PC-9 (cell line): ENCODE data around the gene FAM32A. TPM values are rescaled to one million over a fixed set of nuclear protein-coding genes. Genes with fewer than 3 reads are reported as not detected.
A peak's percentile ranks its signal among the peaks of the same experiment; 100 is the strongest.

Experiments used
- BruUV-seq: library from RNA; stranded (reverse); fragments of 400-500 nt; replicated peaks from 2 replicates; lab custom pipeline; 2021; lab: Mats Ljungman, UMichigan
- CTCF ChIA-PET: fragments of 300-600 bp; sonication (Branson Sonifier 250); formaldehyde crosslinking; loops from one replicate; lab custom pipeline; 2022; ENCODE audit warnings: antibody characterized with exemption; lab: Charles Lee
- POLR2A ChIA-PET: fragments of 300-600 bp; sonication (Branson Sonifier 250); formaldehyde crosslinking; loops from one replicate; lab custom pipeline; 2022; ENCODE audit warnings: antibody characterized with exemption; ENCODE audit not compliant: unreplicated experiment; lab: Charles Lee
- DNase-seq, 2 experiments: peaks; one replicate each; pipeline versions ENCODE4 v3.0.0 to v3.0.0-alpha.2; 2015 to 2022; ENCODE audit warnings: mixed read lengths in 1 of 2
- H2AFZ ChIP-seq: fragments of 200-600 bp; sonication (generic); 2 replicates; pipeline ENCODE4 v1.8.1; 2017; ENCODE audit warnings: antibody characterized with exemption
- H3F3A ChIP-seq: fragments of 200-600 bp; sonication (generic); 2 replicates; pipeline ENCODE4 v1.8.1; 2017; ENCODE audit warnings: antibody characterized with exemption, mild to moderate bottlenecking, low read depth; ENCODE audit not compliant: insufficient read depth
- H3K27ac ChIP-seq: fragments of 200-600 bp; sonication (generic); 2 replicates; pipeline ENCODE4 v1.6.1; 2016; ENCODE audit warnings: mixed run types
- H3K27me3 ChIP-seq: fragments of 200-600 bp; sonication (generic); 2 replicates; pipeline ENCODE4 v1.6.1; 2016; ENCODE audit warnings: low read depth, mixed run types; ENCODE audit not compliant: insufficient read depth
- H3K36me3 ChIP-seq: fragments of 200-600 bp; sonication (generic); 2 replicates; pipeline ENCODE4 v1.6.1; 2016; ENCODE audit warnings: low read depth, mixed run types
- H3K4me1 ChIP-seq: fragments of 200-600 bp; sonication (generic); replicated peaks from 2 replicates; pipeline ENCODE4 v1.6.1; 2016; ENCODE audit warnings: mixed run types; ENCODE audit not compliant: insufficient read depth
- H3K4me2 ChIP-seq: fragments of 200-600 bp; sonication (generic); 2 replicates; pipeline ENCODE4 v1.6.1; 2017; ENCODE audit warnings: mixed run types
- H3K4me3 ChIP-seq: fragments of 200-600 bp; sonication (generic); 2 replicates; pipeline ENCODE4 v1.6.1; 2016; ENCODE audit warnings: mixed run types
- H3K79me2 ChIP-seq: fragments of 200-600 bp; sonication (generic); 2 replicates; pipeline ENCODE4 v1.6.1; 2017; ENCODE audit warnings: low read depth, mixed run types
- H3K9me2 ChIP-seq: fragments of 200-600 bp; sonication (generic); 2 replicates; pipeline ENCODE4 v1.8.1; 2017; ENCODE audit warnings: mild to moderate bottlenecking; ENCODE audit not compliant: insufficient read depth
- H3K9me3 ChIP-seq: fragments of 200-600 bp; sonication (generic); 2 replicates; pipeline ENCODE4 v1.8.1; 2016; ENCODE audit warnings: low read depth; ENCODE audit not compliant: insufficient read depth
- H4K20me1 ChIP-seq: fragments of 200-600 bp; sonication (generic); 2 replicates; pipeline ENCODE4 v1.8.1; 2017; ENCODE audit not compliant: insufficient read depth
- EZH2 ChIP-seq: fragments of 200-600 bp; sonication (generic); IDR thresholded peaks from 2 replicates; pipeline ENCODE4 v1.8.0; 2017; ENCODE audit warnings: antibody characterized with exemption, low read depth
- intact Hi-C: fragments of 100-400 bp; cut with micrococcal nuclease; formaldehyde crosslinking; loops from one replicate; pipeline ENCODE4 v1.10.0; 2022; ENCODE audit not compliant: unreplicated experiment
- total RNA-seq: library from RNA; stranded (reverse); gene quantifications from 2 replicates; pipeline ENCODE4 v1.2.3, GENCODE V29; 2021
- TF ChIP-seq, protein P1 (sequence below): fragments of 200-600 bp; sonication (generic); conservative IDR thresholded peaks from 2 replicates; pipeline ENCODE4 v1.6.1; 2017; ENCODE audit warnings: mixed run types, antibody characterized with exemption, mild to moderate bottlenecking, moderate library complexity

The FAM32A gene
- total RNA-seq, 1 experiment from 2014 or later: 66.5 TPM

GRCh38 chr19:16198370-16198651 lies 13.1 kb downstream of the FAM32A start:
- Histone ChIP-seq H2AFZ (peak overlapping the region; percentile 89), H3K4me1 (peaks cover 25% of the 10 kb centered on the region), H3K36me3 (no peaks in the 10 kb centered on the region; the same call in 1 of the 2 replicates), H3K4me2 (peak overlapping the region; percentile 89), H3K79me2 (peaks cover 22% of the 10 kb centered on the region), H3K4me3 (peak overlapping the region; percentile 77), H3K9me2 (no peaks in the 10 kb centered on the region), H3K27ac (no peak overlapping the region), H3F3A (peaks cover 20% of the 10 kb centered on the region; the same call in 1 of the 2 replicates), H3K27me3 (no peaks in the 10 kb centered on the region), H4K20me1 (0 out of 2 replicates have a peak, but pooled peaks cover 7% of the 10 kb centered on the region), H3K9me3 (no peaks in the 10 kb centered on the region)
- BruUV-seq: no TSS peak
- POLR2A ChIA-PET: interaction anchor here (0.6 to 1.2 kb wide), 4 partner anchors 13 to 784 kb away, joined by 3 to 20 read pairs (median 6); partner anchors contain the start of gene FAM32A
- TF ChIP-seq EZH2: no peak
- TF ChIP-seq, protein P1, sequence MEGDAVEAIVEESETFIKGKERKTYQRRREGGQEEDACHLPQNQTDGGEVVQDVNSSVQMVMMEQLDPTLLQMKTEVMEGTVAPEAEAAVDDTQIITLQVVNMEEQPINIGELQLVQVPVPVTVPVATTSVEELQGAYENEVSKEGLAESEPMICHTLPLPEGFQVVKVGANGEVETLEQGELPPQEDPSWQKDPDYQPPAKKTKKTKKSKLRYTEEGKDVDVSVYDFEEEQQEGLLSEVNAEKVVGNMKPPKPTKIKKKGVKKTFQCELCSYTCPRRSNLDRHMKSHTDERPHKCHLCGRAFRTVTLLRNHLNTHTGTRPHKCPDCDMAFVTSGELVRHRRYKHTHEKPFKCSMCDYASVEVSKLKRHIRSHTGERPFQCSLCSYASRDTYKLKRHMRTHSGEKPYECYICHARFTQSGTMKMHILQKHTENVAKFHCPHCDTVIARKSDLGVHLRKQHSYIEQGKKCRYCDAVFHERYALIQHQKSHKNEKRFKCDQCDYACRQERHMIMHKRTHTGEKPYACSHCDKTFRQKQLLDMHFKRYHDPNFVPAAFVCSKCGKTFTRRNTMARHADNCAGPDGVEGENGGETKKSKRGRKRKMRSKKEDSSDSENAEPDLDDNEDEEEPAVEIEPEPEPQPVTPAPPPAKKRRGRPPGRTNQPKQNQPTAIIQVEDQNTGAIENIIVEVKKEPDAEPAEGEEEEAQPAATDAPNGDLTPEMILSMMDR: no peak
- intact Hi-C loops: no loop called here
- CTCF ChIA-PET: interaction anchor here (0.5 to 1.4 kb wide), 2 partner anchors 13 to 16 kb away, joined by 3 to 8 read pairs; partner anchors contain the start of gene FAM32A
- no peak for DNase-seq

- Histone ChIP-seq H2AFZ (no peak overlapping the region), H3K9me3 (no peaks in the 10 kb centered on the region), H3K4me3 (0 out of 2 replicates have a peak overlapping the region, but pooled peaks have one; percentile 77), H3K4me2 (peak overlapping the region; percentile 89; the same call in 1 of the 2 replicates), H3K4me1 (peaks cover 25% of the 10 kb centered on the region), H4K20me1 (0 out of 2 replicates have a peak, but pooled peaks cover 7% of the 10 kb centered on the region), H3K36me3 (no peaks in the 10 kb centered on the region; the same call in 1 of the 2 replicates), H3K27ac (no peak overlapping the region), H3K79me2 (peaks cover 22% of the 10 kb centered on the region), H3K9me2 (no peaks in the 10 kb centered on the region), H3F3A (peaks cover 20% of the 10 kb centered on the region; the same call in 1 of the 2 replicates), H3K27me3 (no peaks in the 10 kb centered on the region)
- ChIA-PET POLR2A (no interaction called here), CTCF (no interaction called here)
- no TSS peak for BruUV-seq
- TF ChIP-seq, protein P1: no peak
- no peak for TF ChIP-seq EZH2
- no peak for DNase-seq
- intact Hi-C loops: no loop called here
These were observed 14.2 kb downstream of the FAM32A start for GRCh38 chr19:16199275-16199932.

DNA sequence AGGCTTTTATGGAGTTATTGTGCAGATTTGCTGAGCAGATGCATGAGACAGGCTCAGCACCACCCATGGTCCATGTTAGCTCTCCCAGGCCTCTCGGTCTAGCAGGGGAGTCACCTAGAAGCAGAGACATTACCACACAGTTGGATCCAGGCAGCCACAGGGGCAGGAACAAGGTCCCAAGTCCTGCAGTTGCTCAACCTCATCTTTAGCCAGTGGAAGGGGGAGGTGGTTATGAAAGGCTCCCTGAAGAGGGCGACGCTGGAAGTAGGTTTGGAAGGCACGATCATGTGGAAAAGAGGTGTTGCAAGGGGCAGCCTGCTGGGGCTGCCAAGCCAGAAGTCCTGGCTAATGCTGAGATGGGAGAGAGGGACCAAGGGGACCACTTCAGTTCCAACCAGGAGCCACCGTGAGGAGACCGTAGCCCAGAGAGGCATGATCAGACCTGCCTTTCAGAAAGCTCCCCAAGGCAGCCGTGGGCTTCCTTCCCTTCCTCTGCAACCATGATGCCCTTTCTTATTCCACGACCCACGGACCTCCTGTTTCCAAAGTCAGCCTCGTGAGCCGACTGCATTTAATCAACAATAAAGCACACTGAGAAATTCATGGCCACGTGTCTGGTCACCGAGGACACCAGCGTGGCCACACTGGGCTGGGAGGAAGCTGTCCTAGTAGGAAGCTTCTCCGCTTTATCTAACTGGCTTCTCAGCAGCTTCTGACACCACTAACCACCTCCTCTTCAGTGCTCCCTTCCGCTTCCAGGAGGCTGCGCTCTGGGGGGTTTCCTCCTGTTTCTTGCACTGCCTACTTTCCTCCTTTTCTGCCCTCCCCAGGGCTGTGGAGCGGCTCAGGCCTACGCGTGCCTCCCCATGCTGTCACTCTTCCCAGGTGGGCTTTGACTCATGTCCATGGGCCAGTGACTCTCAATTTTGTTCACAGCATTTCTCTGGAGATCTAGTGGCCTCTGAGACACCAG lies 15.1 kb downstream of the FAM32A start:
- ChIA-PET POLR2A (no interaction called here), CTCF (no interaction called here)
- no TSS peak for BruUV-seq
- Histone ChIP-seq H2AFZ (no peak overlapping the region), H3K4me2 (no peak overlapping the region), H3K9me3 (no peaks in the 10 kb centered on the region), H4K20me1 (0 out of 2 replicates have a peak, but pooled peaks cover 7% of the 10 kb centered on the region), H3F3A (peaks cover 20% of the 10 kb centered on the region; the same call in 1 of the 2 replicates), H3K9me2 (no peaks in the 10 kb centered on the region), H3K27me3 (no peaks in the 10 kb centered on the region), H3K4me3 (no peak overlapping the region), H3K36me3 (no peaks in the 10 kb centered on the region; the same call in 1 of the 2 replicates), H3K4me1 (peaks cover 25% of the 10 kb centered on the region), H3K27ac (no peak overlapping the region), H3K79me2 (peaks cover 22% of the 10 kb centered on the region)
- intact Hi-C loops: no loop called here
- TF ChIP-seq, protein P1: no peak
- TF ChIP-seq EZH2: no peak
- no peak for DNase-seq
